Activated CD4-positive, alpha-beta T cell treated with anti-CD3 and anti-CD28 coated beads, Interleukin-2, amount 50 U/mL, for 1 hour (primary cell): ENCODE measurements around the gene SKIC2.
A peak's percentile ranks its signal among the peaks of the same experiment; 100 is the strongest.
"Not testable (repeated sequence)": the region's sequence is repeated elsewhere in the genome, so short reads cannot be mapped to it uniquely, and the experiment has no call there.

Experiments
- DNase-seq: peaks from one replicate; pipeline ENCODE4 v3.0.0-alpha.2; 2020

Gene SKIC2

GRCh38 chr6:31969712-31970603 is 11.0 kb downstream of the SKIC2 start:
- no peak for DNase-seq

DNA sequence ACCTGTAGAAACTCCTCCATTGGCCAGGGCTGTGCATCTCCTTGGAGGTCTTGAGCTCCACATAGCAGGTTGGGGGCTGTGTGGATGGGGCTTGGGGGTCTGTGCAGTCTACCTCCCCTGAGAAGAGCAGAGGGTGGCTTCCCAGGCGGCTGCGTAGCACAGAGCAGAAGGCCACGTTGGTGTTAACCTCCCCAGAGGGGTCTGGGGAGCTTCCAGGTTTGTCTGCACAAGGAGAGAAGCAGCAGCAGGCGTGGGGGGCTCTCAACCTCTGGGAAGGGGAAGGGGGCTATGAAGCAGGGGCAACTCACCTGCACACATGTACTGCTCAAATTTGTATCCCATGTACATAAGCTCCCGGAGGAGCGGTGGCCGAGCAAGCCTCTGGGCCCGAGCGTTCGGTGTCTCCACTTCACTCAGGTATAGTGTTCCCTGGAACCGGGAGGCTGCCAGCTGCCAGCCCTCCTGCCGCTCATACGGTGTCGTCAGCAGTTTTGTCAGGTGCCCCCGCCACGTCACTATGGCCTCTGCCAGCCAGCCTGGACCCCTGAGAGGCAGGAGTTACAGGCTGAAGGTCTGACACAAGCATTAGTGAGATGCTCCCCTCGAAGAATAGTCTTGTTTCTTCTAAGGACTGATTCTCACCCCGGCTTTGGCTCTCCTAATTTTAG is 11.8 kb downstream of the SKIC2 start:
- no peak for DNase-seq

DNA sequence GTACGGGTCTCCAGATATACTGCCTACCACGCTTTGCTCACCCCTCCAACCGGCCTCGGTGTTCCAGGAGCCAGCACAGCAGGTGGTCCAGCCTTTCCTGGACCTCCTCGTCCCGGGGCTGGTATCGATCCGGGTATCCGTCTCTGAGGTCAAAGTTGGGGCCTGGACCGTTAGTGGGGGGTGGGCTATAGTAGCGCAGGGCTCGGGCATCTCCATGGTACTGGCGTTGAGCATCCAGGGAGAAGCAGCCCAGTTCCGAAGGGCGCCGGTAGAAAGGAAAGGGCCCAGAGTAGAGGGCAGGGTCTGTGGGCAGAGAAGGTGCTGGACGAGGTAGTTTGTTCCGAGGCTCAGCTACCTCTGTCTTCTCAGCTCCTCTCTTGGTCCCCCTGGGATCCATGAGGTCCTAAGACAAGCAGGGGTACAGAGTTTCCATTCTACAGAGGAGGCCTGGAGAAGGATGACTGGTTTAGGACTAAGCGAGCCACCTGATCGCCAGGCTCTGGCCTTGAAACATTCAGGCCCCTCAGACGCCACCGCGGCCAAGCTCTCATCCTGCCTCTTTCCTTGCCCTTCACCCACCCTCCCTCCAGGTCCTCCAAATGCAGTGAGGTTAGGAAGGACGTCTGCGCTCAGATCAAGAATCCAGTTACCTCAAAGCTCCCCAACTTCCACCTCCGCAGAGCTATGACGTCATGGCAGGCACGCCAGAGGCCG is 12.5 kb downstream of the SKIC2 start:
- DNase-seq = no peak

DNA sequence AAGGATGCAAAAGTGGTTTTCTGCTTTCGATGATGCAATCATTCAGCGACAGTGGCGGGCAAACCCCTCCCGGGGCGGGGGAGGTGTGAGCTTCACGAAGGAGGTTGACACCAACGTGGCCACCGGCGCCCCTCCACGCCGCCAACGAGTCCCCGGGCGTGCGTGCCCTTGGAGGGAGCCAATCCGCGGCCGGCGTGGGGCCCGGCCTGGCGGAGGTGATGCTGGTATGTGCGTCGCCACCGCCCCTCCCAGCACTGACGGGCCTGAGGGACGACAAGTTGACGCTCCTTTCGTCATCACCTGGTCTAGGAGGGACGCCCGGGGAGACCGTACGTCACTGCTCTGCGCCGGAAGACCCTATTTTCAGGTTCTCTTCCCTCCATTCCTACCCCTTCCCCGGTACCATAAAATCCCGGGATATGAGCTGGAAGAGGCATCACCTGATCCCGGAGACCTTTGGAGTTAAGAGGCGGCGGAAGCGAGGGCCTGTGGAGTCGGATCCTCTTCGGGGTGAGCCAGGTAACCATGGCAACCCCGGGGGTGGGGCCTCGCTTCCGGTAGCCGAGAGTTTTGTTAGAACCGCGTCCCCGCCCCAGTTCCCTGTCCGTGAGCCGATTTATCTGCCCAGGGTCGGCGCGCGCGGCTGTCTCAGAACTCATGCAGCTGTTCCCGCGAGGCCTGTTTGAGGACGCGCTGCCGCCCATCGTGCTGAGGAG is 13.2 kb downstream of the SKIC2 start, which contains the start of gene DXO:
Gene DXO (minus strand): TSS at position 146 of the 716 bp plus-strand sequence. CDS start 463 bp downstream, outside the sequence.
- peak; percentile 96 for DNase-seq

DNA sequence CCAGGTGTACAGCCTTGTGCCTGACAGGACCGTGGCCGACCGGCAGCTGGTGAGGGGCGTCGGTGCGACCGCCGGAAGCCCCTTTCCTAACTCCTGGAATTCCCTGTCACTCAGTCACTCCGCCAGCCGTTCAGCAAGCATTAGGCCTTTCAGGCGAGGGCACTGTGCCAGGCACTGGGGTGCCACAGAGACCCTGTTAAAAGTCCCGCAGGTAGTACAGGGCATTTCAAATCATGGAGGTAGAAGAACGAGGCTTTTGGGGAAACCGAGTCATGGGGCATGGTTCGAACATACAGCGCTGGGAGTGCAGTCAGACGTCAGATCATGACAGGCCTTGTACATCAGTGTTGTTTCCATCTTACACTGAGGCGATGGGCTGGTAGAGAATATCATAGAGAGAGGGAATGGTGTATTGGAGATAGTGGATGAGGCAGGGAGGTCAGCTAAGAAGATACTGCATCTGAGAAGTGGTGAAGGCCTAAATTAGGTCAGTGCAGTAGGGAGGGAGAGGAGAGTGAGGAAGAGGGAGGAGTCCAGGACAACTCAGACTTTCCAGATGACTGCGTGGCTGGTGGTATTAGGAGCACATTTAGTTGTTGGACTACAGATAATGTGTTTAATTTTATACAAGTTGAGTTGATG is 13.9 kb downstream of the SKIC2 start:
- DNase-seq = no peak

- DNase-seq = not testable (repeated sequence)
These were observed 17.1 kb downstream of the SKIC2 start for GRCh38 chr6:31976065-31976464.

DNA sequence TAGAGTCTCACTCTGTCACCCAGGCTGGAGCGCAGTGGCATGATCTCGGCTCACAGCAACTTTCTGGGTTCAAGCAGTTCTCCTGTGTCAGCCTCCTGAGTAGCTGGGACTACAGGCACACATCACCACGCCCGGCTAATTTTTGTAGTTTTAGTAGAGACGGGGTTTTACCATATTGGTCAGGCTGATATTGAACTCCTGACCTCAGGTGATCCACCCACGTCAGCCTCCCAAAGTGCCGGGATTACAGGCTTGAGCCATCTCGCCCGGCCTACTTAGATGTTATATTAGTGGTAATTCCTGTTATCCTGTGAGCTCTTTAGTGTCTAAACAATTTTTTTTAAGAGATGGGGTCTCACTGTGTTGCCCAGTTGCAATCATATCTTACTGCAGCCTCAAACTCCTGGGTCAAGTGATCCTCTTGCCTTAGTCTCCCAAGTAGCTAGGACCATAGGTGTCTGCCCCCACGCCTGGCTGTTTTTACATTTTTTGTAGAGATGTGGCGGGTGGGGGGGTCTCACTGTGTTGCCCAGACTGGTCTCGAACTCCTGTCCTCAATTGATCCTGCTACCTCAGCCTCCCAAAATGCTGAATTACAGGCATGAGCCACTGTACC is 18.9 kb downstream of the SKIC2 start:
- no peak for DNase-seq

DNA sequence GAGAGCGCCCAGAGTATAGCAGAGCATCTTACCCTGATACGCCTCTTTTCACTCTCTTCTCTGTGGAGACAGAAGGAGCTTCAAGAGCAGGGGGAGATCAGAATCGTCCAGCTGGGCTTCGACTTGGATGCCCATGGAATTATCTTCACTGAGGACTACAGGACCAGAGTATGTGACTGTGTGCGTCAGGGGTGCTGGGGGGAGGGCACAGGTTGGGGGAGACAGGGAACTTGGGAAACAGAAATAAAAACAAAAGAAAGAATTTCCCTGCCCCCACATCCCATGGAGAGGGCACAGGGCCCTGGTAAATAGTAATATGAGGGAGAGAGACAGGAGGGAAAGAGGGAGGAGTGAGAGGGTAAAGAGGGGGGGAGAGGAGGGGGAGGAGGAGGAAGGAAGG is 19.9 kb downstream of the SKIC2 start:
- DNase-seq = no peak

DNA sequence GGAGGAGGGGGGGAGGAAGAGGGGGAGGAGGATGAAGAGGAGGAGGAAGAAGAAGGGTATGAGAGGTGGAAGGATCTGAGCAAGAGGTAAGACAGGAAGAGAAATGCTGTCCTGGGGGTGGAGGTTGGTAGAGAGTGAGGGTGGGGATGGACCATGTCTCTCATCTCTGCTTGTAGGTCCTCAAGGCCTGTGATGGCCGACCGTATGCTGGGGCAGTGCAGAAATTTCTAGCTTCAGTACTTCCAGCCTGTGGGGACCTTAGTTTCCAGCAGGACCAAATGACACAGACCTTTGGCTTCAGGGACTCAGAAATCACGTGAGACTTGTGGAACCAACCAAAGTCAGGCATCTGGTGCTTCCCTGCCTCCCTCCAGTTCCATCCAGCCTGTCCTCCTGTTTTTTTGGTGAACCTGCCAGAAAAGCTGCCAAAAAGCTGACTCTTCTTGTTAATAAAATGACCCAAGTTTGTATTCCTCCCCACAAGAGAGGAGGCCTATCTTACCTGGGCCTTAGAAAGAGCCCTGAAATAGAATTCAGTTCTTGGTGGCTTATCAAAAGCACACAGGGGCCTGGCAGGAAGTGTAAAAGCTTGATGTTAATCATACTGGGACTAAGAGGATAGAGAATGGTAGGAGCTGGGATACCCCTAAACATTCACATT is 20.4 kb downstream of the SKIC2 start:
- DNase-seq = no peak

DNA sequence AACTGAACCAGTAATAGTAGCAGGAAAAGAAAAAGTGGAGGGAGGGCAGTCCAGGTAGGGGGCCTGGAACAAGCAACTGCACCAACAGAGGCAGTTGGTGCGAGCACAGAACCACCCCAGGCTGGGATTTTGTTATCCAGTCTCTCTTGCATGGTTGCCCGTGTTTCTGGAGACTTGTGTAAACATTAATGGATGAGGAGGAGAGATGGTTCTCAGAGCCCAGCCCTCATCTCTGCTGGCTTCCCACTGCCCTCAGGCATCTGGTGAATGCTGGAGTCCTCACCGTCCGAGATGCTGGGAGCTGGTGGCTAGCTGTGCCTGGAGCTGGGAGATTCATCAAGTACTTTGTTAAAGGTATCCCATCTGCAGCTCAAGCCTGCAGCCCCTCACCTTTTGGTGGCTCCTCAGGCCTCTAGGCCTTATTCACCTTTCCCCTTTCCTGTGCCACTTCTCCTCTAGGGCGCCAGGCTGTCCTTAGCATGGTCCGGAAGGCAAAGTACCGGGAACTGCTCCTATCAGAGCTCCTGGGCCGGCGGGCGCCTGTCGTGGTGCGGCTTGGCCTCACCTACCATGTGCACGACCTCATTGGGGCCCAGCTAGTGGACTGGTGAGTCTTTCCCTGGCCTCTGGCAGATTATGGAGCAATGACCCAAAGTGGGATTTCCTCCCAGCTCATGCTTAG is 21.4 kb downstream of the SKIC2 start:
- not testable (repeated sequence) for DNase-seq

GRCh38 chr6:31980998-31981397 is 22.0 kb downstream of the SKIC2 start:
- not testable (repeated sequence) for DNase-seq

GRCh38 chr6:31981744-31982143 is 22.8 kb downstream of the SKIC2 start, which contains the start of gene C4A:
C4A (plus strand) TSS chr6:31982057; CDS start chr6:31982108, 51 bp downstream.
- DNase-seq = not testable (repeated sequence)

DNA sequence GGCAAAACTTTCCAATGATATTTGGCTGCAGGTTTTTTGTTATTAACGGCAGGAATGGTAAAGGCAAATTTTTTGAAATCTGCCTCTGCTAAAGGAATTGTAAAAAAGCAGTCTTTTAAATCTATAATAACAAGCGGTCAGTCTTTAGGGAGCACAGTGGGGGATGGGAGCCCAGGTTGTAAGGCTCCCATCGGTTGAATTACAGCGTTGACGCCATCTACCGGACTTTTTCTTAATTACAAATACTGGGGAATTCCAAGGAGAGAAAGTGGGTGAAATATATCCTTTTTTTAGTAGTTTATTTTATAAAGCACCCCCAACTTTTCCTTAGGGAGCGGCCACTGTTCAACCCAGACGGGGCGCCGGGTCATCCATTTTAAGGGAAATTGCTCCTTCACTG is 30.4 kb downstream of the SKIC2 start:
- DNase-seq = not testable (repeated sequence)

DNA sequence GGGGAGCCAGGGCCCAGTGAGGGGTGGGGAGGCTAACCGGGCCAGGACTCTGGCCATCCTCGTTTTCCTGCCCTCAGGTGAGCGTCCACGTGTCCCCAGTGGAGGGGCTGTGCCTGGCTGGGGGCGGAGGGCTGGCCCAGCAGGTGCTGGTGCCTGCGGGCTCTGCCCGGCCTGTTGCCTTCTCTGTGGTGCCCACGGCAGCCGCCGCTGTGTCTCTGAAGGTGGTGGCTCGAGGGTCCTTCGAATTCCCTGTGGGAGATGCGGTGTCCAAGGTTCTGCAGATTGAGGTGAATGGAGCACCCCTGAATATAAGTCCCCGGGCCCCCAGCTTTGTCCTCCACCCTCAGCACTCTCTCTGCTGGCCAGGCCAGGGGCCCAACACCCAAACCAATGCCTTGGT is 35.4 kb downstream of the SKIC2 start:
- DNase-seq = not testable (repeated sequence)

- DNase-seq = not testable (repeated sequence)
These were observed 37.4 kb downstream of the SKIC2 start for GRCh38 chr6:31996385-31996784.

DNA sequence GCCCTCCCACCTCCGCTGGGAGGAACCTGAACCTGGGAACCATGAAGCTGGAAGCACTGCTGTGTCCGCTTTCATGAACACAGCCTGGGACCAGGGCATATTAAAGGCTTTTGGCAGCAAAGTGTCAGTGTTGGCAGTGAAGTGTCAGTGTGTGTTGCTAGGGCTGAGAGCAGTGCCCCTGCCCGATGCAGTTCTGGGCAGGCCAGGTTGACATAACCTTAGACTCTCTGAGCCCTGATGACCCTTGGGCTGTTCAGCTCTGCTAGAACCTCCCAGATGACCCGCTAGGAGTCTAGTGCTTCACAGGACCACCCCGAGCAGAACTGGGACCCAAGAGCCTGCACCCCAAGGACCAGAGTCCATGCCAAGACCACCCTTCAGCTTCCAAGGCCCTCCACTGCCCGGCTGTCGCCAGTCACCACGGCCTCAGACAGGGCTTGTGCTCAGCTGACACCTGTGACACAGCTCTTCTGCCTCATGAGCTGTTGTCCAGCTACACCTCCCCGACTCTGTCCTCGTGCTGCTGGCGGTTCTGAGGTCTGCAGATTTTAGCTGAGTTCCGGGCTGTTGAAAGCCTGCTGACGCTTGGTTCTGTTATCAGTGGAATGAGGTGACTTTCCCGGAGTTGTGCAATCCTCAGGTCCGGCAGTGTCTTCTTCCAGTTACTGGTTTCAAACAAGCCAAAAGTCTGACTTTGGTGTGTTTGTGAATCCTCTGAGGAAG is 43.7 kb downstream of the SKIC2 start:
- not testable (repeated sequence) for DNase-seq

GRCh38 chr6:32003301-32003700 is 44.3 kb downstream of the SKIC2 start:
- DNase-seq = not testable (repeated sequence)

- not testable (repeated sequence) for DNase-seq
These were observed 45.4 kb downstream of the SKIC2 start for GRCh38 chr6:32004393-32004792.

DNA sequence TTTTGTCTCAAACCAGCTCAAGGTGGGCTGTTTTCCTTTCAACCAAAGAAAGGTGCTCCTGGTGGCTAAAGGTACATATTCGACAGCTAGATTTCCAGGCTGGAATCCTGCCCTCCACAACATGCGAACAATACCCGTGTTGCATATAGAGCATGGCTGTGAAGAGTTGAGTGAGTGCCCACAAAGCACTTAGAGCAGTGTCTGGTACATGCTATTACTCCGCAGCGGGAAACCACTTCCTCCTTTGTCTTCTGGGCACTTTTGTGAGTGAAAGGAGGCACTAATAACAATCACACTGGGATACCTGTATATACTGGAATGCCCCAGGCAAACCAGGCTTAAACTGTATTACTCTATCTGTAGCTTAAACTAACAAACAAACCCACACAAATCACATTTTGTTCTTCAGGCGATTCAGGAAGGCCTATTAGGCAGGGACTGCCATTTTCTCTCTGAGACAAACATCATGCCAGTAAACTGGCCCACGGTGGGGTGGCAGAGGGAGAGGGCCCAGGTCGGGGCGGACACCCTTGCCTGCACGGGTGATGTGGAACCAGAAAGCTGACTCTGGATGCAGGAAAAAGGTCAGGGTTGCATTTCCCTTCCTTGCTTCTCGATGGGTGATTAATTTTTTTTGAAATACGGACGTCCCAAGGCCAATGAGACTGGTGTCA is 46.0 kb downstream of the SKIC2 start:
- DNase-seq = not testable (repeated sequence)
